ENCODE results near the gene ITSN1.

ITSN1 gene

GRCh38 chr21:33695813-33696212 lies 53.5 kb downstream of the ITSN1 start:
- no peak for TF ChIP-seq CTCF (IDR thresholded peaks at IDR 0.05; ENCODE audit: borderline replicate concordance, control extremely low read depth, extremely low read depth, insufficient read depth, missing control alignments)
- DNase-seq (ENCODE audit: low spot score), result no peak
- in situ Hi-C loops (cut with MboI; ENCODE audit: low sequenced_read_pairs, unreplicated experiment), result no loop called here

GRCh38 chr21:33696465-33696864 lies 54.2 kb downstream of the ITSN1 start:
- no peak for TF ChIP-seq CTCF (IDR thresholded peaks at IDR 0.05; ENCODE audit: borderline replicate concordance, control extremely low read depth, extremely low read depth, insufficient read depth, missing control alignments)
- DNase-seq (ENCODE audit: low spot score), result no peak
- in situ Hi-C loops (cut with MboI; ENCODE audit: low sequenced_read_pairs, unreplicated experiment), result no loop called here

GRCh38 chr21:33698087-33698860 lies 56.0 kb downstream of the ITSN1 start:
- DNase-seq (ENCODE audit: low spot score), result no peak
- TF ChIP-seq CTCF (IDR thresholded peaks at IDR 0.05; ENCODE audit: borderline replicate concordance, control extremely low read depth, extremely low read depth, insufficient read depth, missing control alignments), result no peak
- in situ Hi-C loops (cut with MboI; ENCODE audit: low sequenced_read_pairs, unreplicated experiment), result no loop called here

- in situ Hi-C loops (cut with MboI; ENCODE audit: low sequenced_read_pairs, unreplicated experiment), result no loop called here
- TF ChIP-seq CTCF (IDR thresholded peaks at IDR 0.05; ENCODE audit: borderline replicate concordance, control extremely low read depth, extremely low read depth, insufficient read depth, missing control alignments), result no peak
These were observed 57.0 kb downstream of the ITSN1 start for GRCh38 chr21:33699277-33699676.

GRCh38 chr21:33700491-33700890 lies 58.2 kb downstream of the ITSN1 start:
- in situ Hi-C loops (cut with MboI; ENCODE audit: low sequenced_read_pairs, unreplicated experiment), result no loop called here
- TF ChIP-seq CTCF (IDR thresholded peaks at IDR 0.05; ENCODE audit: borderline replicate concordance, control extremely low read depth, extremely low read depth, insufficient read depth, missing control alignments), result no peak
- no peak for DNase-seq (ENCODE audit: low spot score)

More at GRCh38 chr21:33699277-33699676, 57.0 kb downstream of the ITSN1 start:
- no peak for DNase-seq (ENCODE audit: low spot score)

GRCh38 chr21:33703750-33704606 lies 61.7 kb downstream of the ITSN1 start:
- no peak for DNase-seq (ENCODE audit: low spot score)
- no peak for TF ChIP-seq CTCF (IDR thresholded peaks at IDR 0.05; ENCODE audit: borderline replicate concordance, control extremely low read depth, extremely low read depth, insufficient read depth, missing control alignments)
- in situ Hi-C loops (cut with MboI; ENCODE audit: low sequenced_read_pairs, unreplicated experiment), result no loop called here

Measured in GM13976 (cell line).